K562 (cell line): ENCODE results near the gene FAM120B. TPM values are rescaled to one million over a fixed set of nuclear protein-coding genes. Genes with fewer than 3 reads are reported as not detected.

ENCODE experiments used
- CHCHD3 ChIP-seq: fragments of 250-450 bp; sonication (Bioruptor Pico); IDR thresholded peaks from 2 replicates; pipeline ENCODE4 v2.1.2; 2022; ENCODE audit warnings: mild to moderate bottlenecking
- E2F8 ChIP-seq: fragments of 450-650 bp; IDR thresholded peaks from 2 replicates; pipeline ENCODE4 v1.7.1; 2018; ENCODE audit warnings: mild to moderate bottlenecking, low read depth; ENCODE audit not compliant: partially characterized antibody
- IRF9 ChIP-seq: fragments of 450-650 bp; IDR thresholded peaks from 2 replicates; pipeline ENCODE4 v1.6.1; 2016; ENCODE audit warnings: missing biosample characterization, missing genetic modification characterization
- PURB ChIP-seq: sonication (generic); formaldehyde crosslinking; IDR thresholded peaks from 2 replicates; pipeline ENCODE4 v1.9.0; 2021; ENCODE audit warnings: low read depth, mild to moderate bottlenecking, missing genetic modification reagents
- RAD51 ChIP-seq: fragments of 450-650 bp; IDR thresholded peaks from 2 replicates; pipeline ENCODE4 v1.7.1; 2016; ENCODE audit warnings: low read depth, mild to moderate bottlenecking, borderline replicate concordance
- SMARCB1 ChIP-seq: IDR thresholded peaks from 2 replicates; pipeline ENCODE4 v1.6.1; 2011; ENCODE audit warnings: improper control_type of control experiment, low read depth; ENCODE audit not compliant: insufficient read length
- TRIM28 ChIP-seq: fragments of 450-650 bp; IDR thresholded peaks from 2 replicates; pipeline ENCODE4 v1.6.1; 2017
- polyA plus RNA-seq, 8 experiments: library from polyadenylated mRNA; depleted of rRNA in 4 of 8; stranded (reverse) in 5 of 8; unstranded in 3 of 8; fragments of >200 nt; fragmentation: Nextera tagmentation in 2 of 8; fragmentation: Illumina TruSeq in 1 of 8; extraction: Ambion mirVana in 2 of 8; extraction: Trizol in 1 of 8; gene quantifications; 2 replicates each; pipeline versions ENCODE4 v1.2.1 to v1.2.3, GENCODE V29; 2011 to 2014; ENCODE audit warnings: inconsistent platforms in 1 of 8, missing spikeins in 1 of 8
- total RNA-seq, 7 experiments: library from RNA; depleted of rRNA in 6 of 7; stranded (reverse); fragments of >200 nt in 6 of 7; fragmentation: Illumina TruSeq in 2 of 7; extraction: Trizol in 2 of 7; gene quantifications; 2 replicates each; pipeline versions ENCODE4 v1.2.1 to v1.2.3, GENCODE V29; 2011 to 2021; ENCODE audit warnings: low replicate concordance in 1 of 7
- TF ChIP-seq, protein P1 (sequence below): fragments of 250-450 bp; sonication (Bioruptor Pico); IDR thresholded peaks from 2 replicates; pipeline ENCODE4 v1.5.1; 2021; ENCODE audit warnings: mild to moderate bottlenecking
- TF ChIP-seq, protein P2 (sequence below): IDR thresholded peaks from 3 replicates; pipeline ENCODE4 v1.6.1; 2011; ENCODE audit warnings: borderline replicate concordance, mild to moderate bottlenecking, moderate library complexity; ENCODE audit not compliant: insufficient read length; ENCODE audit errors: extremely low read depth
- TF ChIP-seq, protein P3 (sequence below), 2 experiments: fragments of 450-650 bp in 1 of 2; sonication (generic) in 1 of 2; formaldehyde crosslinking; conservative IDR thresholded peaks; 2 replicates each; pipeline versions ENCODE4 v1.4.0 to v1.8.1; 2020 to 2022; ENCODE audit warnings: mild to moderate bottlenecking in 1 of 2, missing genetic modification reagents in 1 of 2

Gene FAM120B
- total and polyA plus RNA-seq, 9 of the 15 experiments (the other 6 are each of a cell fraction or from before 2014, with no cell fraction given): 3.5 to 22.6 (median 14.7) TPM

GRCh38 chr6:170306324-170307079, at the start of gene FAM120B (continued):
- no peak for TF ChIP-seq PURB (CRISPR knock-in tag)
- TF ChIP-seq TRIM28: no peak
- TF ChIP-seq RAD51: no peak
- TF ChIP-seq SMARCB1: no peak
- TF ChIP-seq, protein P1, sequence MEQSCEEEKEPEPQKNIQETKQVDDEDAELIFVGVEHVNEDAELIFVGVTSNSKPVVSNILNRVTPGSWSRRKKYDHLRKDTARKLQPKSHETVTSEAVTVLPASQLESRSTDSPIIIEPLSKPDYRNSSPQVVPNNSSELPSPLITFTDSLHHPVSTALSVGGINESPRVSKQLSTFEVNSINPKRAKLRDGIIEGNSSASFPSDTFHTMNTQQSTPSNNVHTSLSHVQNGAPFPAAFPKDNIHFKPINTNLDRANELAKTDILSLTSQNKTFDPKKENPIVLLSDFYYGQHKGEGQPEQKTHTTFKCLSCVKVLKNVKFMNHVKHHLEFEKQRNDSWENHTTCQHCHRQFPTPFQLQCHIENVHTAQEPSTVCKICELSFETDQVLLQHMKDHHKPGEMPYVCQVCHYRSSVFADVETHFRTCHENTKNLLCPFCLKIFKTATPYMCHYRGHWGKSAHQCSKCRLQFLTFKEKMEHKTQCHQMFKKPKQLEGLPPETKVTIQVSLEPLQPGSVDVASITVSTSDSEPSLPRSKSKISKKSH: no peak
- TF ChIP-seq, protein P2, sequence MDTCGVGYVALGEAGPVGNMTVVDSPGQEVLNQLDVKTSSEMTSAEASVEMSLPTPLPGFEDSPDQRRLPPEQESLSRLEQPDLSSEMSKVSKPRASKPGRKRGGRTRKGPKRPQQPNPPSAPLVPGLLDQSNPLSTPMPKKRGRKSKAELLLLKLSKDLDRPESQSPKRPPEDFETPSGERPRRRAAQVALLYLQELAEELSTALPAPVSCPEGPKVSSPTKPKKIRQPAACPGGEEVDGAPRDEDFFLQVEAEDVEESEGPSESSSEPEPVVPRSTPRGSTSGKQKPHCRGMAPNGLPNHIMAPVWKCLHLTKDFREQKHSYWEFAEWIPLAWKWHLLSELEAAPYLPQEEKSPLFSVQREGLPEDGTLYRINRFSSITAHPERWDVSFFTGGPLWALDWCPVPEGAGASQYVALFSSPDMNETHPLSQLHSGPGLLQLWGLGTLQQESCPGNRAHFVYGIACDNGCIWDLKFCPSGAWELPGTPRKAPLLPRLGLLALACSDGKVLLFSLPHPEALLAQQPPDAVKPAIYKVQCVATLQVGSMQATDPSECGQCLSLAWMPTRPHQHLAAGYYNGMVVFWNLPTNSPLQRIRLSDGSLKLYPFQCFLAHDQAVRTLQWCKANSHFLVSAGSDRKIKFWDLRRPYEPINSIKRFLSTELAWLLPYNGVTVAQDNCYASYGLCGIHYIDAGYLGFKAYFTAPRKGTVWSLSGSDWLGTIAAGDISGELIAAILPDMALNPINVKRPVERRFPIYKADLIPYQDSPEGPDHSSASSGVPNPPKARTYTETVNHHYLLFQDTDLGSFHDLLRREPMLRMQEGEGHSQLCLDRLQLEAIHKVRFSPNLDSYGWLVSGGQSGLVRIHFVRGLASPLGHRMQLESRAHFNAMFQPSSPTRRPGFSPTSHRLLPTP: no peak
- no peak for TF ChIP-seq IRF9 (tag)
- TF ChIP-seq CHCHD3: no peak
- TF ChIP-seq, protein P3, sequence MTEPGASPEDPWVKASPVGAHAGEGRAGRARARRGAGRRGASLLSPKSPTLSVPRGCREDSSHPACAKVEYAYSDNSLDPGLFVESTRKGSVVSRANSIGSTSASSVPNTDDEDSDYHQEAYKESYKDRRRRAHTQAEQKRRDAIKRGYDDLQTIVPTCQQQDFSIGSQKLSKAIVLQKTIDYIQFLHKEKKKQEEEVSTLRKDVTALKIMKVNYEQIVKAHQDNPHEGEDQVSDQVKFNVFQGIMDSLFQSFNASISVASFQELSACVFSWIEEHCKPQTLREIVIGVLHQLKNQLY (CRISPR knock-in tag; conservative IDR thresholded peaks at IDR 0.05): peak in 1 of 2 experiments; percentile 69; a peak in 1 of 4 replicates
- peak; percentile 89 for TF ChIP-seq E2F8
